PC-3 (cell line): ENCODE measurements around the gene TRPV5. TPM values are rescaled to one million over a fixed set of nuclear protein-coding genes. Genes with fewer than 3 reads are reported as not detected.
A peak's percentile ranks its signal among the peaks of the same experiment; 100 is the strongest.

Source experiments
- ATAC-seq: fragments of 200-7000 bp; cut with Tn5 transposase; 2 replicates; pipeline ENCODE4 v1.9.1; 2020; ENCODE audit warnings: mild to moderate bottlenecking, moderate library complexity
- BruUV-seq: library from RNA; stranded (reverse); fragments of 400-500 nt; replicated peaks from 2 replicates; lab custom pipeline; 2021; lab: Mats Ljungman, UMichigan
- CTCF ChIA-PET: fragments of 300-600 bp; sonication (Branson Sonifier 250); formaldehyde crosslinking; loops from one replicate; lab custom pipeline; 2022; ENCODE audit warnings: antibody characterized with exemption; lab: Charles Lee
- POLR2A ChIA-PET: fragments of 300-600 bp; sonication (Branson Sonifier 250); formaldehyde crosslinking; loops from one replicate; lab custom pipeline; 2022; ENCODE audit warnings: antibody characterized with exemption; ENCODE audit not compliant: unreplicated experiment; lab: Charles Lee
- DNase-seq: peaks from one replicate; pipeline ENCODE4 v3.0.0-alpha.2; 2015
- H2AFZ ChIP-seq: fragments of 300-600 bp; sonication (generic); 2 replicates; pipeline ENCODE4 v1.6.0; 2016; ENCODE audit warnings: antibody characterized with exemption, low read length
- H3F3A ChIP-seq: fragments of 300-600 bp; sonication (generic); one replicate; pipeline ENCODE4 v1.6.0; 2017; ENCODE audit warnings: antibody characterized with exemption, low read length, control low read depth, mild to moderate bottlenecking; ENCODE audit not compliant: unreplicated experiment
- H3K27ac ChIP-seq: fragments of 300-600 bp; sonication (generic); 2 replicates; pipeline ENCODE4 v1.5.1; 2016; ENCODE audit warnings: mild to moderate bottlenecking, low read length
- H3K27me3 ChIP-seq: fragments of 300-600 bp; sonication (generic); 2 replicates; pipeline ENCODE4 v1.6.1; 2016; ENCODE audit warnings: low read length, mixed read lengths
- H3K36me3 ChIP-seq: fragments of 300-600 bp; sonication (generic); 2 replicates; pipeline ENCODE4 v1.6.1; 2016; ENCODE audit warnings: low read depth, mixed run types, low read length, mixed read lengths
- H3K4me1 ChIP-seq: fragments of 300-600 bp; sonication (generic); 2 replicates; pipeline ENCODE4 v1.5.1; 2016; ENCODE audit warnings: low read length; ENCODE audit not compliant: insufficient read depth
- H3K4me2 ChIP-seq: fragments of 300-600 bp; sonication (generic); 2 replicates; pipeline ENCODE4 v1.6.0; 2016; ENCODE audit warnings: low read length
- H3K4me3 ChIP-seq: fragments of 300-600 bp; sonication (generic); 2 replicates; pipeline ENCODE4 v1.5.1; 2016; ENCODE audit warnings: mild to moderate bottlenecking, low read length, mixed read lengths
- H3K79me2 ChIP-seq: fragments of 300-600 bp; sonication (generic); 2 replicates; pipeline ENCODE4 v1.6.1; 2017; ENCODE audit warnings: low read length, mixed read lengths
- H3K9ac ChIP-seq: fragments of 300-600 bp; sonication (generic); 2 replicates; pipeline ENCODE4 v1.6.0; 2016; ENCODE audit warnings: mild to moderate bottlenecking, low read length
- H3K9me2 ChIP-seq: fragments of 300-600 bp; sonication (generic); replicated peaks from 2 replicates; pipeline ENCODE4 v1.6.1; 2016; ENCODE audit warnings: mixed run types, low read length, mixed read lengths
- H3K9me3 ChIP-seq: fragments of 300-600 bp; sonication (generic); 2 replicates; pipeline ENCODE4 v1.6.1; 2016; ENCODE audit warnings: low read length, mixed read lengths
- H4K20me1 ChIP-seq: fragments of 300-600 bp; sonication (generic); 2 replicates; pipeline ENCODE4 v1.6.1; 2016; ENCODE audit warnings: low read length, mixed read lengths
- CTCF ChIP-seq: fragments of 300-600 bp; sonication (generic); conservative IDR thresholded peaks from 2 replicates; pipeline ENCODE4 v1.5.1; 2017; ENCODE audit warnings: antibody characterized with exemption, low read depth, mild to moderate bottlenecking, low read length
- EZH2 ChIP-seq: fragments of 300-600 bp; sonication (generic); IDR thresholded peaks from one replicate; pipeline ENCODE4 v1.6.1; 2017; ENCODE audit warnings: antibody characterized with exemption, mild to moderate bottlenecking, low read length; ENCODE audit not compliant: unreplicated experiment
- EZH2phosphoT487 ChIP-seq: fragments of 300-600 bp; sonication (generic); IDR thresholded peaks from 2 replicates; pipeline ENCODE4 v1.6.1; 2018; ENCODE audit warnings: mild to moderate bottlenecking, antibody characterized with exemption, low read length, borderline replicate concordance
- intact Hi-C: fragments of 100-400 bp; cut with micrococcal nuclease; formaldehyde crosslinking; loops from 2 replicates; pipeline ENCODE4 v1.9.0; 2023
- total RNA-seq: library from RNA; depleted of rRNA; stranded (reverse); fragments of >200 nt; gene quantifications from 2 replicates; pipeline ENCODE4 v1.2.3, GENCODE V29; 2014

The TRPV5 gene
- total RNA-seq, 1 experiment from 2014 or later: not detected

- Histone ChIP-seq H3K9me3 (peaks cover 17% of the 10 kb centered on the region; the same call in 1 of the 2 replicates), H3F3A (no peaks in the 10 kb centered on the region), H3K4me1 (peaks cover 4% of the 10 kb centered on the region; the same call in 1 of the 2 replicates), H3K27ac (no peak overlapping the region), H3K79me2 (no peaks in the 10 kb centered on the region), H3K9ac (no peak overlapping the region), H3K36me3 (no peaks in the 10 kb centered on the region), H2AFZ (no peak overlapping the region), H3K9me2 (no peaks in the 10 kb centered on the region), H3K4me2 (no peak overlapping the region), H4K20me1 (no peaks in the 10 kb centered on the region), H3K27me3 (peaks cover 29% of the 10 kb centered on the region), H3K4me3 (no peak overlapping the region)
- DNase-seq: no peak
- ATAC-seq: peak; percentile 75
- intact Hi-C loops: no loop called here
- ChIA-PET POLR2A (interaction anchor here (0.5 kb wide), 1 partner anchor 10 kb away, joined by 4 read pairs; no protein-coding TSS in a partner anchor), CTCF (interaction anchor here (0.6 kb wide), 2 partner anchors 29 to 91 kb away, joined by 3 to 4 read pairs; no protein-coding TSS in a partner anchor)
- BruUV-seq: no TSS peak
- no peak for TF ChIP-seq EZH2
- no peak for TF ChIP-seq EZH2phosphoT487
- TF ChIP-seq CTCF: no peak
These were observed 23.5 kb downstream of the TRPV5 start for GRCh38 chr7:142910031-142910433.

GRCh38 chr7:142908921-142909890 lies 24.3 kb downstream of the TRPV5 start:
- no peak overlapping the region for H3K27ac ChIP-seq
- H4K20me1 ChIP-seq: no peaks in the 10 kb centered on the region
- no peaks in the 10 kb centered on the region for H3K79me2 ChIP-seq
- H3K4me1 ChIP-seq: peaks cover 4% of the 10 kb centered on the region; the same call in 1 of the 2 replicates
- no peak for DNase-seq
- no peak overlapping the region for H2AFZ ChIP-seq
- intact Hi-C loops: no loop called here
- H3K4me2 ChIP-seq: no peak overlapping the region
- ChIA-PET POLR2A (no interaction called here), CTCF (interaction anchor here (0.6 kb wide), 2 partner anchors 28 to 92 kb away, joined by 3 to 4 read pairs; no protein-coding TSS in a partner anchor)
- H3K9me3 ChIP-seq: peaks cover 17% of the 10 kb centered on the region; the same call in 1 of the 2 replicates
- H3K4me3 ChIP-seq: no peak overlapping the region
- H3K36me3 ChIP-seq: no peaks in the 10 kb centered on the region
- no peaks in the 10 kb centered on the region for H3F3A ChIP-seq
- H3K27me3 ChIP-seq: peaks cover 29% of the 10 kb centered on the region
- H3K9ac ChIP-seq: no peak overlapping the region
- ATAC-seq: peak; percentile 65
- no peaks in the 10 kb centered on the region for H3K9me2 ChIP-seq
- no TSS peak for BruUV-seq
- TF ChIP-seq CTCF (peak; percentile 46), EZH2 (no peak)
